ENCODE measurements around the gene MYO3A.

DNA sequence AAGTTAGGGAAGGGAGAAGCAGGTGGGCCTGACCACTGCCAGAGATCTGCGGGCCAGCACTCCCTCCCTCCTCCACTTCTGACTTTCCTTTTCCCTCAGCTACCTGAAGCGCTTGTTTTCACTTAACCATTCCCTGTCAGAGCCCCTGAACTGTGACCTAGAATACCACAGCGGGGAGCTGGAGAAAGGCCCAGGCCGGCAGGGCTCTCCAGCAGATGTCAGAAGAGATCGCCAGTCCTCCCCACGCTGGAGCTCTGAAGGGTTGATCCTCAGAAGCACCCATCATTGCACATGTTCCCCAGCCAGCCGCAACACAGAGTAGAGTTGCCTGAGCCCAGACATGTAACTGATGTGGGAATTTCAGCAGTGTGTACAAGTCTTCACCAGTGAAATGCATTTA, 238.1 kb downstream of the MYO3A start:
- TF ChIP-seq, protein P1, sequence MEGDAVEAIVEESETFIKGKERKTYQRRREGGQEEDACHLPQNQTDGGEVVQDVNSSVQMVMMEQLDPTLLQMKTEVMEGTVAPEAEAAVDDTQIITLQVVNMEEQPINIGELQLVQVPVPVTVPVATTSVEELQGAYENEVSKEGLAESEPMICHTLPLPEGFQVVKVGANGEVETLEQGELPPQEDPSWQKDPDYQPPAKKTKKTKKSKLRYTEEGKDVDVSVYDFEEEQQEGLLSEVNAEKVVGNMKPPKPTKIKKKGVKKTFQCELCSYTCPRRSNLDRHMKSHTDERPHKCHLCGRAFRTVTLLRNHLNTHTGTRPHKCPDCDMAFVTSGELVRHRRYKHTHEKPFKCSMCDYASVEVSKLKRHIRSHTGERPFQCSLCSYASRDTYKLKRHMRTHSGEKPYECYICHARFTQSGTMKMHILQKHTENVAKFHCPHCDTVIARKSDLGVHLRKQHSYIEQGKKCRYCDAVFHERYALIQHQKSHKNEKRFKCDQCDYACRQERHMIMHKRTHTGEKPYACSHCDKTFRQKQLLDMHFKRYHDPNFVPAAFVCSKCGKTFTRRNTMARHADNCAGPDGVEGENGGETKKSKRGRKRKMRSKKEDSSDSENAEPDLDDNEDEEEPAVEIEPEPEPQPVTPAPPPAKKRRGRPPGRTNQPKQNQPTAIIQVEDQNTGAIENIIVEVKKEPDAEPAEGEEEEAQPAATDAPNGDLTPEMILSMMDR (IDR thresholded peaks at IDR 0.05) = no peak
- no peak for TF ChIP-seq EZH2 (IDR thresholded peaks at IDR 0.05; ENCODE audit: borderline replicate concordance, insufficient read depth, low read depth, low read length, poor library complexity, severe bottlenecking)

All from B cell (primary cell).